H1 (cell line): ENCODE results near the gene TNS1. TPM values are rescaled to one million over a fixed set of nuclear protein-coding genes. Genes with fewer than 3 reads are reported as not detected.

Experiments used
- CTCF ChIA-PET: fragments of 300-600 bp; sonication (Branson Sonifier 250); formaldehyde crosslinking; loops from one replicate; lab custom pipeline; 2021; ENCODE audit not compliant: partially characterized antibody; lab: Charles Lee
- POLR2A ChIA-PET: fragments of 300-600 bp; sonication (Branson Sonifier 250); formaldehyde crosslinking; loops from one replicate; lab custom pipeline; 2021; ENCODE audit warnings: inconsistent platforms; ENCODE audit not compliant: partially characterized antibody; lab: Charles Lee
- DNase-seq, 2 experiments: peaks; one replicate each; pipeline versions ENCODE4 v3.0.0 to v3.0.0-alpha.2; 2010 to 2022; ENCODE audit warnings: low spot score in 2 of 2, low read depth in 1 of 2, mixed read lengths in 1 of 2
- FAIRE-seq: peaks from 2 replicates; lab custom pipeline; 2011; peaks lifted over from hg19 to GRCh38; lab: Jason Lieb, UNC
- H2AFZ ChIP-seq: 2 replicates; pipeline ENCODE4 v1.8.1; 2012; ENCODE audit warnings: low read length, inconsistent platforms
- H2AK5ac ChIP-seq: 2 replicates; pipeline ENCODE4 v1.6.1; 2013; ENCODE audit warnings: low read depth, low read length
- H2BK120ac ChIP-seq: replicated peaks from 2 replicates; pipeline ENCODE3; 2013; ENCODE audit warnings: low read depth, low read length, inconsistent platforms
- H2BK12ac ChIP-seq: 2 replicates; pipeline ENCODE4 v1.6.1; 2013; ENCODE audit warnings: low read depth, low read length
- H2BK15ac ChIP-seq: 2 replicates; pipeline ENCODE4 v1.6.1; 2013; ENCODE audit warnings: low read length
- H2BK20ac ChIP-seq: 2 replicates; pipeline ENCODE4 v1.6.1; 2013; ENCODE audit warnings: low read length
- H2BK5ac ChIP-seq: 2 replicates; pipeline ENCODE4 v1.6.1; 2013; ENCODE audit warnings: low read depth, low read length
- H3K14ac ChIP-seq: 2 replicates; pipeline ENCODE4 v1.6.1; 2013; ENCODE audit warnings: inconsistent platforms; ENCODE audit not compliant: insufficient read length
- H3K18ac ChIP-seq: 2 replicates; pipeline ENCODE4 v1.6.1; 2013; ENCODE audit warnings: low read length; ENCODE audit errors: extremely low read depth
- H3K23ac ChIP-seq: 2 replicates; pipeline ENCODE4 v1.6.1; 2013; ENCODE audit warnings: inconsistent platforms; ENCODE audit not compliant: insufficient read length
- H3K23me2 ChIP-seq: 2 replicates; pipeline ENCODE4 v1.6.1; 2013; ENCODE audit warnings: low read depth, low read length
- H3K27ac ChIP-seq: 2 replicates; pipeline ENCODE4 v1.6.1; 2011; ENCODE audit warnings: low read depth, low read length, inconsistent platforms
- H3K27me3 ChIP-seq, 4 experiments: replicated peaks in 1 of 4; 1 replicate in 1 of 4; 2 replicates in 3 of 4; pipeline versions ENCODE4 v1.6.1 to v1.8.1; 2011 to 2013; ENCODE audit warnings: low read length in 3 of 4, mild to moderate bottlenecking in 3 of 4, inconsistent platforms in 2 of 4, mixed read lengths in 2 of 4, moderate library complexity in 1 of 4; ENCODE audit not compliant: control insufficient read depth in 3 of 4, insufficient read depth in 3 of 4; ENCODE audit errors: extremely low read depth in 1 of 4
- H3K36me3 ChIP-seq, 4 experiments: 2 replicates each; pipeline versions ENCODE4 v1.6.1 to v1.8.1; 2011 to 2013; ENCODE audit warnings: mild to moderate bottlenecking in 4 of 4, low read length in 3 of 4, moderate library complexity in 2 of 4, control low read depth in 1 of 4, inconsistent platforms in 1 of 4; ENCODE audit not compliant: insufficient read depth in 4 of 4, control insufficient read depth in 2 of 4
- H3K4ac ChIP-seq: replicated peaks from 2 replicates; pipeline ENCODE3; 2013; ENCODE audit warnings: low read length, low read depth, mixed read lengths, inconsistent platforms; ENCODE audit not compliant: insufficient read length
- H3K4me1 ChIP-seq, 4 experiments: replicated peaks in 1 of 4; 1 replicate in 1 of 4; 2 replicates in 3 of 4; pipeline versions ENCODE4 v1.6.1 to v1.8.1; 2011 to 2013; ENCODE audit warnings: low read length in 3 of 4, inconsistent platforms in 2 of 4, mixed read lengths in 1 of 4; ENCODE audit not compliant: insufficient read depth in 4 of 4, control insufficient read depth in 3 of 4
- H3K4me2 ChIP-seq, 2 experiments: 2 replicates each; pipeline versions ENCODE4 v1.6.1 to v1.8.1; 2011 to 2013; ENCODE audit warnings: low read depth in 2 of 2, low read length in 2 of 2, control low read depth in 1 of 2, inconsistent platforms in 1 of 2, mild to moderate bottlenecking in 1 of 2; ENCODE audit not compliant: insufficient read depth in 1 of 2
- H3K4me3 ChIP-seq, 4 experiments: fragments of 200-600, 300-600 bp in 1 of 4; sonication (generic), shearing (Covaris generic), sonication (Bioruptor Twin) in 1 of 4; 2 replicates each; pipeline versions ENCODE4 v1.5.1 to v1.8.1; 2011 to 2016; ENCODE audit warnings: low read length in 4 of 4, low read depth in 3 of 4, control low read depth in 2 of 4, inconsistent platforms in 2 of 4, mild to moderate bottlenecking in 2 of 4, mixed read lengths in 1 of 4, moderate library complexity in 1 of 4; ENCODE audit not compliant: insufficient read depth in 2 of 4; ENCODE audit errors: extremely low read depth in 1 of 4
- H3K56ac ChIP-seq: replicated peaks from 2 replicates; pipeline ENCODE3; 2013; ENCODE audit warnings: low read depth, mild to moderate bottlenecking, mixed read lengths, low read length, inconsistent platforms; ENCODE audit not compliant: insufficient read length
- H3K79me1 ChIP-seq: 2 replicates; pipeline ENCODE4 v1.6.1; 2013; ENCODE audit warnings: low read depth, low read length, control low read depth
- H3K79me2 ChIP-seq, 2 experiments: 2 replicates each; pipeline versions ENCODE4 v1.6.1 to v1.8.1; 2012 to 2013; ENCODE audit warnings: low read length in 2 of 2, mild to moderate bottlenecking in 2 of 2, inconsistent platforms in 1 of 2; ENCODE audit not compliant: insufficient read depth in 2 of 2, control insufficient read depth in 1 of 2
- H3K9ac ChIP-seq, 4 experiments: replicated peaks in 1 of 4; 1 replicate in 1 of 4; 2 replicates in 3 of 4; pipeline versions ENCODE4 v1.6.1 to v1.8.1; 2011 to 2013; ENCODE audit warnings: low read depth in 3 of 4, low read length in 3 of 4, control low read depth in 2 of 4, mild to moderate bottlenecking in 2 of 4, moderate library complexity in 2 of 4, inconsistent platforms in 1 of 4; ENCODE audit errors: extremely low read depth in 1 of 4
- H3K9me3 ChIP-seq, 2 experiments: 2 replicates each; pipeline versions ENCODE4 v1.6.1 to v1.8.1; 2012 to 2013; ENCODE audit warnings: mild to moderate bottlenecking in 2 of 2, moderate library complexity in 2 of 2, control low read depth in 1 of 2, inconsistent platforms in 1 of 2, low read depth in 1 of 2, low read length in 1 of 2, mixed read lengths in 1 of 2; ENCODE audit not compliant: insufficient read depth in 2 of 2
- H4K20me1 ChIP-seq, 2 experiments: replicated peaks in 1 of 2; 2 replicates each; pipeline versions ENCODE3 to v1.8.1; 2011 to 2013; ENCODE audit warnings: inconsistent platforms in 2 of 2, low read length in 2 of 2, mild to moderate bottlenecking in 1 of 2; ENCODE audit not compliant: insufficient read depth in 2 of 2, control insufficient read depth in 1 of 2
- H4K5ac ChIP-seq: 2 replicates; pipeline ENCODE4 v1.6.1; 2013; ENCODE audit warnings: low read length, low read depth, mixed read lengths, inconsistent platforms; ENCODE audit not compliant: insufficient read length
- H4K8ac ChIP-seq: 2 replicates; pipeline ENCODE4 v1.8.0; 2013; ENCODE audit warnings: mild to moderate bottlenecking, moderate library complexity, low read length, inconsistent platforms; ENCODE audit not compliant: insufficient read depth; ENCODE audit errors: extremely low read depth
- H4K91ac ChIP-seq: replicated peaks from 2 replicates; pipeline ENCODE3; 2013; ENCODE audit warnings: low read length, mixed read lengths, inconsistent platforms; ENCODE audit not compliant: insufficient read length
- BRCA1 ChIP-seq: IDR thresholded peaks from 2 replicates; pipeline ENCODE4 v1.6.1; 2012; ENCODE audit warnings: low read depth, low read length, improper control_type of control experiment
- CHD1 ChIP-seq: IDR thresholded peaks from 2 replicates; pipeline ENCODE4 v1.6.1; 2012; ENCODE audit warnings: low read depth, low read length, improper control_type of control experiment
- GTF2F1 ChIP-seq: IDR thresholded peaks from 2 replicates; pipeline ENCODE4 v1.6.1; 2012; ENCODE audit warnings: low read depth, low read length, improper control_type of control experiment, borderline replicate concordance
- HDAC6 ChIP-seq: IDR thresholded peaks from one replicate; pipeline ENCODE4 v1.7.1; 2012; ENCODE audit warnings: low read depth, mild to moderate bottlenecking, inconsistent platforms, low read length, moderate library complexity
- JUN ChIP-seq: IDR thresholded peaks from 2 replicates; pipeline ENCODE4 v1.6.1; 2011; ENCODE audit warnings: low read depth, mild to moderate bottlenecking, improper control_type of control experiment, low read length
- PHF8 ChIP-seq: fragments of 200-600 bp; sonication (generic); conservative IDR thresholded peaks from 2 replicates; pipeline ENCODE4 v1.7.1; 2012; ENCODE audit warnings: low read depth, mild to moderate bottlenecking, inconsistent platforms, low read length, moderate library complexity
- RFX5 ChIP-seq: IDR thresholded peaks from 2 replicates; pipeline ENCODE4 v1.6.1; 2011; ENCODE audit warnings: low read depth, low read length, improper control_type of control experiment, borderline replicate concordance
- RXRA ChIP-seq: IDR thresholded peaks from 2 replicates; pipeline ENCODE4 v1.6.1; 2011; ENCODE audit warnings: low read depth, mild to moderate bottlenecking, low read length, moderate library complexity; ENCODE audit not compliant: insufficient read depth
- SRF ChIP-seq: IDR thresholded peaks from 2 replicates; pipeline ENCODE4 v1.6.1; 2011; ENCODE audit warnings: mild to moderate bottlenecking, low read depth, low read length, moderate library complexity
- TCF12 ChIP-seq: IDR thresholded peaks from 2 replicates; pipeline ENCODE4 v1.6.1; 2011; ENCODE audit warnings: low read depth, mild to moderate bottlenecking, low read length
- WGBS, 2 experiments: shearing (Covaris generic) in 1 of 2; methylation state at CpG; one replicate each; pipeline versions ENCODE4 v1.1.6 to v1.1.7; 2013 to 2015; ENCODE audit warnings: low lambda C conversion rate in 2 of 2, mixed read lengths in 2 of 2, inconsistent platforms in 1 of 2, low coverage in 1 of 2, missing lambda C conversion rate in 1 of 2; ENCODE audit not compliant: insufficient replicate concordance in 2 of 2, insufficient coverage in 1 of 2, insufficient read length in 1 of 2; ENCODE audit errors: extremely low coverage in 1 of 2, missing lambda C conversion rate in 1 of 2; 5-methylcytosine and 5-hydroxymethylcytosine counted together
- polyA plus RNA-seq, 7 experiments: library from polyadenylated mRNA; depleted of rRNA in 3 of 7; stranded (reverse) in 5 of 7; unstranded in 2 of 7; fragments of >200 nt in 5 of 7; fragments of 200-250 nt in 2 of 7; gene quantifications; 1 replicate in 5 of 7; 2 replicates in 1 of 7; 4 replicates in 1 of 7; pipeline versions ENCODE4 v1.2.1 to v1.2.3, GENCODE V29; 2011 to 2013; ENCODE audit warnings: missing spikeins in 2 of 7, mixed read lengths in 2 of 7
- total RNA-seq: library from RNA; stranded (reverse); fragmentation: NEBNext Ultra II Directional; extraction: Animal tissue kit (Norgen Biotek cat#: 25700); gene quantifications from 2 replicates; pipeline ENCODE4 v1.2.1, GENCODE V29; 2021
- TF ChIP-seq, protein P1 (sequence below): IDR thresholded peaks from 2 replicates; pipeline ENCODE4 v1.6.1; 2012; ENCODE audit warnings: inconsistent platforms

Gene TNS1
- total and polyA plus RNA-seq, 2 of the 8 experiments (the other 6 are each of a cell fraction or from before 2014, with no cell fraction given), result 1.5 to 5.1 TPM

DNA sequence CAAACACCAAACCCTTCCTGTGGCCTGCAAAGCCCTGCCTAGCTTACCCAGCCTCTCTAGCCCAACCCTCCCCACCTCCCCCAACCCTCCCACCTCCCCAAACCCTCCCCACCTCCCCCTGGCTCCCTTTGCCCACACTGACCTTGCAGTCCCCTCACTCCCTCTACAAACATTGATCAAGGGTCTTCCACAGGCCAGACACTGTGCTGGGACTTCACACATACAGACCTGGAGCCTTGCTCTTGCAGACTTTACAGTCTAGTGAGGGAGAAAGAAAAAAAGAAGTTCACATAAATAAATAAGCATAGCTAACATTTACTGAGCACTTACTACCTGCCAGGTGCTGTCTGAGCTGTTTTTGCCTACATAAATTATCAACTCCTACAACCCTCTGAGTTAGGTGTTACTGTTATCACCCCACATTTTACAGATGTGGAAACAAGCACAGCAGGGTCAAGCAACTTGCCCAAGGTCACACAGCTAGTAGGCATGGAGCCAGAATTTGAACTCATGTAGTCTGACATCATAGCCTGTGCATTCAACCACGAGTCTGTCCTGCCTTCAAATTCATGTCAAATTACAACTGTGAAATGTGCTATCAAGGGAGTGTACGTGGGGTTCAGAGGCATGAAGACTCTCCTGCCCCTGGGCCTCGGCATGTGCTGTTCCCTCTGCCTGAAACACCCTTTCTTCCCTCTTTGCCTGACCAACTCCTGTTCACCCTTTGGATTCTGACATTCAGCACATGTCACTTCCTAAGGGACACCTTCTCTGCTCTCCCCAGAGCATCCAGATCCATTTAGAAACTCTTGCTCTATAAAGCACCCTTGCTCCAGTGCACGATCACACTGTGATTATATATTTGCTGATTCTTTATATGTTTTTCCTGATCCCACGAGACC, 209.9 kb downstream of the TNS1 start:
- Histone ChIP-seq H3K18ac (no peak overlapping the region), H3K79me1 (no peaks in the 10 kb centered on the region), H3K4me2 (no peak overlapping the region), H3K14ac (no peak overlapping the region), H3K27me3 (0 out of 7 replicates have a peak, but pooled peaks cover 0 to 2% (median 0%) of the 10 kb centered on the region in 4 experiments), H3K9me3 (peaks cover under 1 to 3% of the 10 kb centered on the region in 2 experiments; a peak in 2 of 4 replicates), H3K23me2 (no peaks in the 10 kb centered on the region; the same call in none of the 2 replicates), H2AK5ac (no peak overlapping the region), H2BK120ac (no peak overlapping the region), H3K79me2 (no peaks in the 10 kb centered on the region), H3K4me1 (peaks cover 0 to 4% (median 1%) of the 10 kb centered on the region in 4 experiments; a peak in 2 of 7 replicates), H3K4ac (no peak overlapping the region), H3K36me3 (no peaks in the 10 kb centered on the region; a peak in 1 of 8 replicates), H4K5ac (no peak overlapping the region), H3K4me3 (no peak overlapping the region), H4K20me1 (peaks cover 0 to 5% of the 10 kb centered on the region in 2 experiments), H2BK5ac (no peak overlapping the region), H4K8ac (no peak overlapping the region), H3K27ac (no peak overlapping the region), H2BK12ac (no peak overlapping the region), H4K91ac (no peak overlapping the region), H3K56ac (no peak overlapping the region), H2BK15ac (no peak overlapping the region), H3K23ac (no peak overlapping the region), H3K9ac (no peak overlapping the region), H2AFZ (no peak overlapping the region), H2BK20ac (no peak overlapping the region)
- FAIRE-seq (no peak), DNase-seq (no peak)
- WGBS, 2 experiments, result 84% methylated on average over 5 of the region's 5 CpGs; no CpG with 5 or more reads in 1 of the 2 experiments
- POLR2A ChIA-PET, result interaction anchor here (1.3 kb wide), 1 partner anchor 13 kb away, joined by 4 read pairs; no protein-coding TSS in a partner anchor
- CTCF ChIA-PET, result interaction anchor here (0.6 to 30.4 kb wide), 13 partner anchors 10 to 996 kb away, joined by 3 to 759 read pairs (median 4); partner anchors contain the start of gene RUFY4
- TF ChIP-seq RFX5 (no peak), TCF12 (no peak), JUN (no peak), SRF (no peak), PHF8 (no peak), GTF2F1 (no peak), BRCA1 (no peak), HDAC6 (no peak), CHD1 (no peak), RXRA (no peak)
- TF ChIP-seq, protein P1, sequence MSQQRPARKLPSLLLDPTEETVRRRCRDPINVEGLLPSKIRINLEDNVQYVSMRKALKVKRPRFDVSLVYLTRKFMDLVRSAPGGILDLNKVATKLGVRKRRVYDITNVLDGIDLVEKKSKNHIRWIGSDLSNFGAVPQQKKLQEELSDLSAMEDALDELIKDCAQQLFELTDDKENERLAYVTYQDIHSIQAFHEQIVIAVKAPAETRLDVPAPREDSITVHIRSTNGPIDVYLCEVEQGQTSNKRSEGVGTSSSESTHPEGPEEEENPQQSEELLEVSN, result no peak
